IMR-90 (cell line): ENCODE results near the gene YPEL3. TPM values are rescaled to one million over a fixed set of nuclear protein-coding genes. Genes with fewer than 3 reads are reported as not detected.

Experiments
- ATAC-seq: fragments of 200-7000 bp; cut with Tn5 transposase; 2 replicates; pipeline ENCODE4 v1.9.1; 2020; ENCODE audit warnings: low read depth, mild to moderate bottlenecking, moderate library complexity
- BruUV-seq: library from RNA; stranded (reverse); fragments of 400-500 nt; replicated peaks from 2 replicates; lab custom pipeline; 2021; lab: Mats Ljungman, UMichigan
- CTCF ChIA-PET: fragments of 300-600 bp; formaldehyde crosslinking; extraction: SDS; loops from one replicate; lab custom pipeline; 2021; ENCODE audit warnings: antibody characterized with exemption; lab: Yijun Ruan, JAX
- POLR2A ChIA-PET: fragments of 300-600 bp; sonication (Branson Sonifier 250); formaldehyde crosslinking; loops from one replicate; lab custom pipeline; 2022; ENCODE audit warnings: antibody characterized with exemption; ENCODE audit not compliant: unreplicated experiment; lab: Charles Lee
- DNase-seq: peaks from one replicate; pipeline ENCODE4 v3.0.0; 2013
- H2AFZ ChIP-seq: replicated peaks from 2 replicates; pipeline ENCODE3; 2013; ENCODE audit warnings: low read length, mild to moderate bottlenecking; ENCODE audit not compliant: poor library complexity
- H2AK5ac ChIP-seq: 2 replicates; pipeline ENCODE4 v1.6.1; 2013; ENCODE audit warnings: low read depth, low read length, inconsistent platforms
- H2AK9ac ChIP-seq: replicated peaks from 2 replicates; pipeline ENCODE3; 2013; ENCODE audit warnings: mild to moderate bottlenecking, low read depth, low read length, moderate library complexity; ENCODE audit not compliant: poor library complexity
- H2BK120ac ChIP-seq: 2 replicates; pipeline ENCODE4 v1.6.1; 2013; ENCODE audit warnings: low read depth, low read length, inconsistent platforms
- H2BK15ac ChIP-seq: 3 replicates; pipeline ENCODE4 v1.6.1; 2013; ENCODE audit warnings: low read depth, low read length, inconsistent platforms
- H2BK20ac ChIP-seq: 2 replicates; pipeline ENCODE4 v1.6.1; 2013; ENCODE audit warnings: low read depth, mild to moderate bottlenecking, inconsistent platforms, low read length, moderate library complexity
- H2BK5ac ChIP-seq: 2 replicates; pipeline ENCODE4 v1.6.1; 2013; ENCODE audit warnings: mild to moderate bottlenecking, low read depth, low read length, inconsistent platforms; ENCODE audit not compliant: poor library complexity, severe bottlenecking
- H3K14ac ChIP-seq: replicated peaks from 2 replicates; pipeline ENCODE4 v1.6.1; 2013; ENCODE audit warnings: low read depth, low read length, inconsistent platforms
- H3K18ac ChIP-seq: 2 replicates; pipeline ENCODE4 v1.6.1; 2013; ENCODE audit warnings: low read depth, low read length, control low read depth
- H3K23ac ChIP-seq: 2 replicates; pipeline ENCODE4 v1.6.1; 2013; ENCODE audit warnings: low read depth, low read length, inconsistent platforms
- H3K27ac ChIP-seq: 2 replicates; pipeline ENCODE4 v1.5.1; 2013; ENCODE audit warnings: mild to moderate bottlenecking, control low read depth, low read length; ENCODE audit not compliant: insufficient read depth
- H3K27me3 ChIP-seq: 2 replicates; pipeline ENCODE4 v1.6.1; 2013; ENCODE audit warnings: low read length; ENCODE audit not compliant: control insufficient read depth, insufficient read depth
- H3K36me3 ChIP-seq: 2 replicates; pipeline ENCODE4 v1.6.1; 2013; ENCODE audit warnings: low read length, mixed read lengths; ENCODE audit not compliant: control insufficient read depth, insufficient read depth
- H3K4ac ChIP-seq: 2 replicates; pipeline ENCODE4 v1.6.1; 2013; ENCODE audit warnings: low read depth, low read length, inconsistent platforms
- H3K4me1 ChIP-seq: 2 replicates; pipeline ENCODE4 v1.6.1; 2013; ENCODE audit warnings: low read length, mixed read lengths; ENCODE audit not compliant: control insufficient read depth, insufficient read depth
- H3K4me2 ChIP-seq: 2 replicates; pipeline ENCODE4 v1.6.1; 2013; ENCODE audit warnings: low read depth, mild to moderate bottlenecking, control low read depth, low read length, moderate library complexity
- H3K4me3 ChIP-seq: 2 replicates; pipeline ENCODE4 v1.5.1; 2013; ENCODE audit warnings: low read depth, mild to moderate bottlenecking, control low read depth, low read length, moderate library complexity; ENCODE audit not compliant: insufficient read depth
- H3K56ac ChIP-seq: 2 replicates; pipeline ENCODE4 v1.6.1; 2013; ENCODE audit warnings: low read length, inconsistent platforms; ENCODE audit not compliant: insufficient read depth; ENCODE audit errors: extremely low read depth
- H3K79me1 ChIP-seq, 2 experiments: 2 replicates each; pipeline ENCODE4 v1.6.1; 2013; ENCODE audit warnings: low read length in 2 of 2, inconsistent platforms in 1 of 2, low read depth in 1 of 2
- H3K9ac ChIP-seq: 2 replicates; pipeline ENCODE4 v1.6.1; 2013; ENCODE audit warnings: low read depth, low read length, control low read depth
- H3K9me1 ChIP-seq: 2 replicates; pipeline ENCODE4 v1.6.1; 2013; ENCODE audit warnings: low read length, inconsistent platforms; ENCODE audit not compliant: insufficient read depth
- H3K9me3 ChIP-seq: 2 replicates; pipeline ENCODE4 v1.6.1; 2013; ENCODE audit warnings: low read length; ENCODE audit not compliant: control insufficient read depth, insufficient read depth
- H4K20me1 ChIP-seq: 2 replicates; pipeline ENCODE4 v1.6.1; 2013; ENCODE audit warnings: low read length, inconsistent platforms; ENCODE audit not compliant: insufficient read depth
- H4K5ac ChIP-seq: 2 replicates; pipeline ENCODE4 v1.6.1; 2013; ENCODE audit warnings: mild to moderate bottlenecking, low read depth, low read length, control low read depth
- H4K8ac ChIP-seq, 2 experiments: 2 replicates each; pipeline ENCODE4 v1.6.1; 2013; ENCODE audit warnings: low read depth in 2 of 2, low read length in 2 of 2, control low read depth in 1 of 2, inconsistent platforms in 1 of 2
- H4K91ac ChIP-seq: 2 replicates; pipeline ENCODE4 v1.6.1; 2013; ENCODE audit warnings: low read depth, low read length, inconsistent platforms; ENCODE audit not compliant: insufficient read depth
- BHLHE40 ChIP-seq: fragments of 150-350 bp; IDR thresholded peaks from 2 replicates; pipeline ENCODE4 v1.6.1; 2016; ENCODE audit warnings: mild to moderate bottlenecking, low read depth, low read length
- CTCF ChIP-seq: conservative IDR thresholded peaks from 2 replicates; pipeline ENCODE4 v1.5.1; 2012; ENCODE audit warnings: mild to moderate bottlenecking, low read depth, low read length, improper control_type of control experiment
- ELK1 ChIP-seq: fragments of 150-350 bp; IDR thresholded peaks from 2 replicates; pipeline ENCODE4 v1.6.1; 2016; ENCODE audit warnings: low read depth, mild to moderate bottlenecking, low read length, moderate library complexity, borderline replicate concordance
- FOS ChIP-seq: fragments of 150-350 bp; IDR thresholded peaks from 2 replicates; pipeline ENCODE4 v1.6.1; 2016; ENCODE audit warnings: low read depth, low read length
- MAZ ChIP-seq: IDR thresholded peaks from 2 replicates; pipeline ENCODE4 v1.6.1; 2012; ENCODE audit warnings: low read depth, mild to moderate bottlenecking, low read length, improper control_type of control experiment, moderate library complexity, borderline replicate concordance
- MXI1 ChIP-seq: IDR thresholded peaks from 2 replicates; pipeline ENCODE4 v1.6.1; 2012; ENCODE audit warnings: low read depth, mild to moderate bottlenecking, low read length, moderate library complexity, borderline replicate concordance
- NFE2L2 ChIP-seq: fragments of 150-350 bp; IDR thresholded peaks from 2 replicates; pipeline ENCODE4 v1.6.1; 2016; ENCODE audit warnings: low read depth, mild to moderate bottlenecking, low read length
- POLR2A ChIP-seq: IDR thresholded peaks from 2 replicates; pipeline ENCODE4 v1.6.1; 2012; ENCODE audit warnings: mild to moderate bottlenecking, low read depth, low read length
- RAD21 ChIP-seq: IDR thresholded peaks from 2 replicates; pipeline ENCODE4 v1.6.1; 2012; ENCODE audit warnings: low read length, improper control_type of control experiment
- RCOR1 ChIP-seq: IDR thresholded peaks from 2 replicates; pipeline ENCODE4 v1.6.1; 2012; ENCODE audit warnings: mild to moderate bottlenecking, low read length, improper control_type of control experiment; ENCODE audit not compliant: insufficient replicate concordance
- RFX5 ChIP-seq: IDR thresholded peaks from 2 replicates; pipeline ENCODE4 v1.8.0; 2012; ENCODE audit warnings: low read depth, mild to moderate bottlenecking, low read length, moderate library complexity
- SMC3 ChIP-seq: fragments of 150-350 bp; IDR thresholded peaks from 2 replicates; pipeline ENCODE4 v1.6.1; 2016; ENCODE audit warnings: low read depth, mild to moderate bottlenecking, antibody characterized with exemption, low read length, moderate library complexity
- USF2 ChIP-seq: fragments of 150-350 bp; IDR thresholded peaks from 2 replicates; pipeline ENCODE4 v1.6.1; 2017; ENCODE audit warnings: mild to moderate bottlenecking, antibody characterized with exemption, low read length, low read depth
- WGBS, 2 experiments: methylation state at CpG; one replicate each; pipeline versions ENCODE4 v1.1.5 to v1.1.7; 2013; ENCODE audit warnings: missing lambda C conversion rate in 2 of 2; ENCODE audit not compliant: insufficient read length in 1 of 2; ENCODE audit errors: extremely low coverage in 2 of 2; 5-methylcytosine and 5-hydroxymethylcytosine counted together
- dilution Hi-C: fragments of 300-500 bp; cut with HindIII; formaldehyde crosslinking; loops from one replicate; pipeline ENCODE4 v1.14.3; 2018; ENCODE audit warnings: low sequenced_read_pairs; ENCODE audit not compliant: unreplicated experiment
- in situ Hi-C: fragments of 300-500 bp; cut with MboI; formaldehyde crosslinking; loops from 3 replicates; pipeline ENCODE4 v1.14.3; 2019; ENCODE audit warnings: low sequenced_read_pairs, inconsistent platforms, mixed read lengths
- intact Hi-C: fragments of 100-400 bp; cut with micrococcal nuclease; formaldehyde crosslinking; loops from 2 replicates; pipeline ENCODE4 v1.10.0; 2022
- polyA plus RNA-seq, 3 experiments: library from polyadenylated mRNA; depleted of rRNA; stranded (reverse); fragments of >200 nt; gene quantifications; 2 replicates each; pipeline ENCODE4 v1.2.3, GENCODE V29; 2012; ENCODE audit warnings: low replicate concordance in 1 of 3
- total RNA-seq: library from RNA; depleted of rRNA; stranded (reverse); fragments of >200 nt; gene quantifications from 2 replicates; pipeline ENCODE4 v1.2.3, GENCODE V29; 2012

The YPEL3 gene
- total and polyA plus RNA-seq, 2 of the 4 experiments (the other 2 are of a cell fraction) = 1.1 to 25.6 TPM

GRCh38 chr16:30065102-30065942 is 30.7 kb downstream of the YPEL3 start, which contains the start of gene ALDOA:
ALDOA (plus strand) TSS chr16:30065760; CDS start chr16:30066898, 1,138 bp downstream.
- Histone ChIP-seq H2AFZ (peak within 1 kb of the TSS; percentile 99), H2BK20ac (no peak within 1 kb of the TSS), H2BK120ac (peak within 1 kb of the TSS; percentile 98), H2BK15ac (peak within 1 kb of the TSS; percentile 78; the same call in 2 of the 3 replicates), H3K27me3 (no peaks in the 10 kb centered on the region), H4K8ac (peak within 1 kb of the TSS; percentile 86 to 99), H2AK9ac (peak within 1 kb of the TSS; percentile 100), H3K4me3 (peak within 1 kb of the TSS; percentile 85), H3K9ac (peak within 1 kb of the TSS; percentile 96), H3K4ac (peak within 1 kb of the TSS; percentile 100), H3K9me3 (no peaks in the 10 kb centered on the region), H3K4me1 (peaks cover 37% of the 10 kb centered on the region), H3K79me1 (peaks cover 22 to 53% of the 10 kb centered on the region in 2 experiments; a peak in 3 of 4 replicates), H3K4me2 (peak within 1 kb of the TSS; percentile 96), H2BK5ac (peak within 1 kb of the TSS; percentile 99), H4K20me1 (peaks cover 47% of the 10 kb centered on the region), H3K27ac (peak within 1 kb of the TSS; percentile 99), H4K5ac (peak within 1 kb of the TSS; percentile 98), H3K36me3 (peaks cover 36% of the 10 kb centered on the region), H3K18ac (peak within 1 kb of the TSS; percentile 93), H3K14ac (peak within 1 kb of the TSS; percentile 100), H4K91ac (peak within 1 kb of the TSS; percentile 99), H2AK5ac (peak within 1 kb of the TSS; percentile 98), H3K9me1 (peaks cover 28% of the 10 kb centered on the region), H3K23ac (peak within 1 kb of the TSS; percentile 99), H3K56ac (peak within 1 kb of the TSS; percentile 94)
- intact Hi-C loops (no loop called here), in situ Hi-C loops (no loop called here), dilution Hi-C loops (no loop called here)
- no TSS peak for BruUV-seq
- ATAC-seq (peak; percentile 88), DNase-seq (peak; percentile 98)
- 2% methylated on average over 49 of the region's 99 CpGs; no CpG with 5 or more reads in 1 of the 2 experiments for WGBS, 2 experiments
- CTCF ChIA-PET = interaction anchor here (0.6 to 1.0 kb wide), 2 partner anchors 10 to 200 kb away, joined by 3 read pairs; no protein-coding TSS in a partner anchor
- POLR2A ChIA-PET = interaction anchor here (0.6 to 1.3 kb wide), 3 partner anchors 10 to 12 kb away, joined by 4 to 6 read pairs (median 4); a partner anchor contains a TSS
- TF ChIP-seq NFE2L2 (peak; percentile 96), MXI1 (peak; percentile 73; the same call in 1 of the 2 replicates), RCOR1 (no peak), BHLHE40 (no peak; the same call in 1 of the 2 replicates), CTCF (no peak), RAD21 (no peak), SMC3 (no peak), POLR2A (peak; percentile 99), FOS (peak; percentile 81; the same call in 1 of the 2 replicates), ELK1 (no peak), MAZ (peak; percentile 92), USF2 (0 out of 2 replicates have a peak, but pooled peaks have one; percentile 6), RFX5 (no peak)
